Fibroblast of skin of right biceps (primary cell): ENCODE data around the gene OR52E4.

Experiments used
- DNase-seq: peaks from one replicate; pipeline ENCODE4 v3.0.0-alpha.2; 2013

OR52E4 gene

GRCh38 chr11:5929571-5930368 is 49.3 kb downstream of the OR52E4 start:
- DNase-seq: no peak

DNA sequence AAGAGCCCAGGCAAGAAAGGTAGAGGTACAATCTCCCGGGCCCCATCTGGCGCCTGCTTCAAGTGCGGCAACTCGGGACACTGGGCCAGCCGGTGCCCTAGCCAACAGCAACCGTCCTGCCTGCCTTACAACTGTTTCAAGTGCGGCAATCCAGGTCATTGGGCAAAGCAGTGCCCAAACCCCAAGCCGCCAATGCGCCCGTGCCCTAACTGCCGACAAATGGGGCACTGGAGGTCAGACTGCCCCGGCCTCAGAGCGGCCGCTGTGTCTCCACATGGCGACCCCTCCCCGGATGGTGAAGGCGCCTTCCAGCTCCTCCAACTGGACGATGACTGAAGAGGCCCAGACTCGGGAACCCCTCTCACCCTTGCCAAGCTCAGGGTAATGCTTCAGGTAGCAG is 50.2 kb downstream of the OR52E4 start:
- no peak for DNase-seq

GRCh38 chr11:5931061-5931460 is 50.6 kb downstream of the OR52E4 start:
- DNase-seq: no peak

GRCh38 chr11:5932671-5933070 is 52.2 kb downstream of the OR52E4 start:
- no peak for DNase-seq

DNA sequence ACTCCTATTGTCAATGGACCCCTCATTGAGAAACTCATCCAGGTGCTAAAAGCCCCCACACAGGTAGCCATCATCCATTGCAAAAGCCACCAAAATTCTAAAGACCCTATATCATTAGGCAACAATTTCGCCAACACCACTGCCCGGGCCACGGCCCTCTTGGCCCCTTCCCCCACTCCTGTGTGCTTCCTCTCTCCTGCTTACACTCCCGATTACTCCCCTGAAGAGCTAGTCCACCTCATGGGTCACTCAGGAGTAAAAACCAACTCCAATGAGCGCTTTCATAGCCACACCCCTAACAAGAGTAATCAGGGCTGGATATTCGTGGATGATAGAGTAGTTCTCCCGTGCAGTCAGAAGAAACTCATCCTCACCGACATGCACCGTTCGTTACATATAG is 52.7 kb downstream of the OR52E4 start:
- no peak for DNase-seq
